T-helper 2 cell treated with Interferon-gamma antibody and Interleukin-4, amounts not matched to agents 100 ng/mL and 5 ng/mL, for 36 hours (primary cell): ENCODE results near the gene SH3BGR. TPM values are rescaled to one million over a fixed set of nuclear protein-coding genes. Genes with fewer than 3 reads are reported as not detected.
"Not testable (repeated sequence)": the region's sequence is repeated elsewhere in the genome, so short reads cannot be mapped to it uniquely, and the experiment has no call there.

ENCODE experiments used
- intact Hi-C: fragments of 100-400 bp; cut with micrococcal nuclease; formaldehyde crosslinking; loops from one replicate; pipeline ENCODE4 v1.15.1; 2023
- total RNA-seq: library from RNA; stranded (reverse); gene quantifications from 2 replicates; pipeline ENCODE4 v1.2.3, GENCODE V29; 2022

The SH3BGR gene
- 0.75 and 1.0 TPM in 2 replicates for total RNA-seq

DNA sequence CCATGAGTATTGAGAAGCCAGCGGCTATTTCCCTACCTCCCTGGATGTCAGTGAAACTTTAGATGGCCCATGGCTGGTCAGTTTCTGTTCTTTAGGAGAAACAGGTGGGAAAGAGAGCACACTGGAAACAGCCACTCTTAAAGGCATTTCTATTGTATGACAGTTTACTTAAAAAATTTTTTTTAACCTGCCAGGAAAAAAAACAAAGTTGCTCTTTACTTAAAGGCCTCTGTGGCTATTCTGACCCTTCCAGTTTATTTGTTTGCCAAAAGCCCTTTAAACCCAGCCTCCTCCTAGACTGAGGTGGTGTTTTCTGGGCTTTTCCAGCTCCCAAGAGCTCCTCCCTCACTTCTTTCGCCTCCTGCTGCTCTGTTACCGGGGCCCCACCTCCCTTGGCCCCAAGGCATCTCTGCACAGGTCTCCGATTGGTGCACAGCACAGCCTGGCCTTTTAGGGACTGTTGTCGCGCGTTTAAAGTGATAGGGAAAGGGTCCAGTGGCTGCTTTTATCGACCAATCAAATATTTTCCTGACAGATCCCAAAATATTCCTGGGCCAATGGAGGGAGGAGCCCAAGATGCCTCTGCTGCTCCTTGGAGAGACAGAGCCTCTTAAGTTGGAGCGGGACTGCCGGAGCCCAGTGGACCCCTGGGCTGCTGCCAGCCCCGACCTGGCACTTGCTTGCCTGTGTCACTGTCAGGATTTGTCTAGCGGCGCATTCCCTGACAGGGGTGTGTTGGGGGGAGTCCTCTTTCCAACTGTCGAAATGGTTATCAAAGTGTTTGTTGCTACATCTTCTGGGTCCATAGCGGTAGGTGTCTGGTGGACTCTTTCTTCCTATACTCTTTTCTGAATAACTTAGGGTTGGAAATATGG, at the start of gene SH3BGR:
Gene SH3BGR (plus strand): TSS at position 639 of the 875 bp plus-strand sequence. CDS start 127 bp downstream, at position 766.
- intact Hi-C loops: no loop called here

DNA sequence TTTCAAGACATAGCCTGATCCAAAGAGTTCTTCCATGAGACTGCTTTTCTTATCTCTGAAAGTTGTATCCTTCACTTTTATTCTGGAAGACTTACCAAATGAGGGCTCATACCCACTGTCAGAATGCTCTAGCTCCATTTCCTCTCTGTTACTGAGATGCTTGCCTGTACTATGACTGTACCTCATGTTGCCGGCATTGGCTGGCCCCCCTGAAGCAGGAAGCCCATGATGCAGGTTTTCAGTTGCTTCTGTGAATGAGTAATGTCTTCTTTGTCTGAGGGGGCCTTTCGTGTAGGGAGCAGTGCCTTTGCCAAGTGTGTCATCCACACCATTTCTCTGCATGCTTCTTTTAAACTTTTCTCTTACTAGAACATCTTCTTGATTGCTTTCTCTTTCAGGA, 45.7 kb upstream of the SH3BGR start:
- intact Hi-C loops: no loop called here

DNA sequence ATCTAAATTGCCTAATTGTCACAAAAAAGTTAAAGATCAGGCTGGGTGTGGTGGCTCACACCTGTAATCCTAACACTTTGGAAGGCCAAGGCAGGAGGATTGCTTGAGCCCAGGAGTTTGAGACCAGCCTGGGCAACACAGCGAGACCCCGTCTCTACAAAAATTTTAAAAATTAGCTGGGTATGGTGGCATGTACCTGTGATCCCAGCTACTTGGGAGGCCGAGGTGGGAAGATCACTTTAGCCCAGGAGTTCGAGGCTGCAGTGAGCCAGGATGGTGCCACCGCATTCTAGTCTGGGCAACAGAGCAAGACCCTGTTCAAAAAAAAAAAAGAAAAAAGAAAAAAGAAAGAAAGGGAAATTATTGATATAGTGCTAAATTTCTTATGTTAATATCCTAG, 32.6 kb upstream of the SH3BGR start:
- intact Hi-C loops: not testable (repeated sequence)

DNA sequence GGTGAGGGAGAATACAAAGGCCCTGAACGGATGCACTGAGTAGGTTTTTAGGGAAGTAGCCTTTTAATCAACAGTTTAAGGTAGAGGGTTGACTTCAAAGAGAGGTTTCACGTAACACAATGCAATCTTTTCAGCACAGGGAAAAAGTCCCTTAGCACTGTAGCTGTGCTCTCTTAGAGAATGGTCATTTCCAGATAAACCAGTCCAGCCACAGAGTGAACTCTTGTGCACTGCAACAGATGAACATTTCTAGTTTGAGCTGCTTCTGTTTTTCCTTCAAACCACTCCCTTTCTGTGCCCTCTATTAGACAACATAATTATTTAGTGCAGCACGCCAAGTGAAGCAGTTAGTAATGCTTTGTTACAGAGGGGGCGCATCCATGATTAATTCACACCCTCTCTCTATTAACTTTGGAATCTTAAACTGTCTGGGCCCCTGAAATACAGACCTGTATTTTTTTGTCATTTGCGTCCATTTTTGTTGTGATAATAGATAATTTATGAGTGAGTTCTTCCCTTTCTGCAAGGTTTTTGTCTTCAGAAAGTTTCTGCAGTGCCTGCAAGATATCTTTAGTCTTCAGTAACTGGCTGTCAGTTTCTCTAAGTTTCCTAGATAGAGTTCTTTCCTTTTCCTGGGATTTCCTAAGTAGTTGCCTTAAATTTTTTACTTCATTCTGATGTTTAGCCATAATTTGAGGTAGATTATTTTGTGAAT, 29.1 kb upstream of the SH3BGR start:
- intact Hi-C loops: no loop called here

DNA sequence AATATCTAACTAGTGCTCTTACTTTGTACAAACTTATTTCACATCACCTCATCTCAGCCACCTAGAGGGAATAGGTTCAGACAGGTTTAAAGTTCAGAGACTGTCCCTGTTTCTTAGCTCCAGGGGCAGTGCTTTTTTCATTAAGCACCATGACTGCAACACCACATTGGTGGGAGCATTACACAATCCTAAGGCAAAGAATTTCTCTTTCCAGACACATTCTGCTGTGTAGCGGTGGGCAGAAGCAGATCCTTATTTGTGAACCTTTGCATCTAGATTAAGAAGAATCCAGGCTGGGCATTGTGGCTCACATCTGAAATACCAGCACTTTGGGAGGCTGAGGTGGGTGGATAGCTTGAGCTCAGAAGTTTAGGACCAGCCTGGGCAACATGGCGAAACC, 22.3 kb upstream of the SH3BGR start:
- intact Hi-C loops: no loop called here

DNA sequence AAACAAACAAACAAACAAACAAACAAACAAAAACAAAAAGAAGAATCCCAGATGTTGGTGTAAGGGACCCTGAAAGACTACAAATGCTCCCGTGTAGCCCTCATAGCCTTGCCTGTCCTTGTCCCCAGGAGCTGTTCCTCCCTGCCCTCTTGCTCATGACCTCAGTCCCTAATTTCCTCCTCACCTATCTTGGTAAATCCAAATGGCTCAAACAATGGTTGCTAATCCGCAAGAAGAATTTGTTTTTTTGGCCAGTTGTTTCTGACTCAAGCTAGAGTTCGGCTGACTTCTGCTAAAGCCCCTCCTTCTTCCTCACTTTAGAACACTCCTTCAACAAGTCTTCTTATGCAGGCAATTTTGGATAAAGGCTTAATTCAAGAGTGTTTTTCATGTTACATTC, 21.8 kb upstream of the SH3BGR start:
- intact Hi-C loops: no loop called here

DNA sequence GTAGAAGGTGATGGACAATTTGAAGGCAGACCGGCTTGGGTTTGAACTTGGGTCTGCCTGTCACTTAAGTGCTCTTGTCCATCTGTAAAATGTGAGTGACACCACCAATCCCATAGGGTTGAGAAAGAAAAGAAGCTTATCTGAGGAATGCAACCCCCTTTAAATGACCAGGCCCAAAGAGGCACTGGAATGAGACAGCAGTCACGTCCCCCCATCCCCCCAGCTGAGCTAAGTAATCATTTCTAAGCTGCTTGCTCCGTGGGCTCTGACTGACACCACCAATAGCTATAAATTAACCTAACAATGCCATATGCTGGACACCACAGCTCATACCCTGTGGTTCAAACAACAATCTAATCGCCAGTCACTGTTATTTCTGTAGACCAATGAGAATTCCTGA, 21.3 kb upstream of the SH3BGR start:
- intact Hi-C loops: no loop called here

DNA sequence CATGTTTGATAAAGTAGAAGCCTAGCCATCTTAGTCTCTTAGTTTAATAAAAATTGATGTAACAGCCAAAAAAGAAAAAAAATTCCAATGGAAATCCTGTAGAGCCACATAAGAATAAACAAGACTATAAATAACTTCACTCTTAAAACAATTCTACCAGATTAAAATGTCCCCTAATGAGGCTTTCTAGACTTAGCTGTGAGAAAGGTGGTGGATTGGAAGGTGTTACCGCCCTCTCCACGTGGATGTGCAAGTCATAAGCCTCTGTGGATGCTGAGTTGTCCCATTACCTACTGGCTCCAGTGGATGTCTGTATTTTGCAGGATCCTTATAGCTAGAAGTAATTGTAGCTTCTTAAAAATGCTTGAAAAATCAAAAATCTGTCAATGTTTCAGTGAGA, 20.8 kb upstream of the SH3BGR start:
- intact Hi-C loops: no loop called here

DNA sequence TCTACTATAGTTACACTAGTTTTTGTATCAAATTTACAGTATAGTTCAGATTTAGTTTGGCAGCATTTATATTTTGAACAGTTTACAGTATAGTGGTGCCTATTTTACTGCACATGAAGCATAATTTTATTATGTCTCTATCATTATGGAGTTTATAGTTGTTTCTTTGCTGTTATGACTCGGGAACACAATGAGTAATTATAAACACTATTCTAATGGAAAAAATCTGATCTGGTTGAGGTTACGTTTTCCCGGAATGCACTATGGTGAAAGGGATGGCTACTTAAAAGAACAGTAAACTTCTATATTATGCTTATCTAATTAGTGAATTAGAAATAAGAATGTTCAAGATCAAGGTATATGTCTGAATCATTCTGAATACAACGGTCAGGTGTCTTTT, 16.8 kb upstream of the SH3BGR start:
- intact Hi-C loops: no loop called here

DNA sequence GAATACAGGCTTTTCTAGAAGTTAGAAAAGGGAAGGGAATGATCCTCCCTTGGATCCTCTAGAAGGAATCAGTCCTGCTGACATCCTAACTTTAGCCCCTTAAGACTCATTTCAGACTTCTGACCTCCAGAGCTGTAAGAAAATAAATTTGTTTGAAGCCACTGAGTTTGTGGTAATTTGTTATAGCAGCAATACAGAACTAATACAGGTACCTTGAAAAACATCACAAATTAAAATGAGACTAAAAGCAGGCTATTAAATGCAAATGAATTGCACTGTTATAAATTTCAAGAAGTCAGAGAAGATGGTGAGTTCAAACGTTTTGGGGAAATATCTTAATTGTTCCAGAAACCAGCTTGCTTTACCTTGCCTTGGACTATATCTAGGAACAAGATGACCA, 12.5 kb upstream of the SH3BGR start:
- intact Hi-C loops: no loop called here

DNA sequence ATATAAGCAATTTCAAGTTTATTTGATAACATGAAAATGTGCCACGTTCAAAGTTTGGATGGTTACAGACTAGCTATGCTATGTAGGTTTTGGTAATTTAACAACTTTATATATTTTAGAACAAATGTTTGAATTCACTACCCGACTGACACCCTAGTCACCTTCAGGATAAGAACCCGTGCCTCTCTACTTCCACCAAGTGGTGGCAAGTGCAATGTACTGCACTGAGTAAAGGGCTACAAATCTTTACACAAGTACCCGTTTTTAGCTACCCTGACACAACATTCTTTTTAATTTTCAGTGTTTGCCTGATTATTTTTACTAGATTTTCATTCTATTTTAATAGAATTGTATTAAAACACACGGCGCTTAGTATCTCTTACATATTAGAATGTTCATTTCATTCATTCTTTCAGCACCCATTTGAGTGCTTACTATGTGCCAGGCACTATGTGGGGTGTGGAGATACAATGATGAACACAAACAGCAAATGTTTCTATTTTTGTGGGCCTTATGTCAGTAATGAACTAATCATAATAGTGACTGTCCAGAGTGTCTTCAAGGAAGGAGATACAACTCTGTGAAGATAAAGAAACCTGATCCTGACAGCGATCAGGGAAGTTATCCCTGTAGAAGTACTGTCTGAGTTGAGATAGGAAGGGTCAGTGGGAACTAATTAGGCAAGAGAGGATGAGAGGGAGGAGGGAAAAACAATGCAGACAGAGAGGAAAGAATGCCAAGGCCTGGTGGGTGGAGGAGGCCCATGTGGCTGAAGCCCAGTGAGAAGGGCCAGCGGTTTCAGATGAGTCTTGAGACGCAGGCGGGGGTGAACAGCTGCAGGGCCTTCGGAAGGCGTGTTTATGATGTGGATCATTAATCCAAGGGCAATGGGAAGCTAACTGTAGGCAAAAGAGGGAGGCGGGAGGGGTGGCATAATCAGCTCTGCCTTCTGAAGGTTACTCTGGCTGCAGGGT, 10.0 kb upstream of the SH3BGR start:
- intact Hi-C loops: no loop called here

DNA sequence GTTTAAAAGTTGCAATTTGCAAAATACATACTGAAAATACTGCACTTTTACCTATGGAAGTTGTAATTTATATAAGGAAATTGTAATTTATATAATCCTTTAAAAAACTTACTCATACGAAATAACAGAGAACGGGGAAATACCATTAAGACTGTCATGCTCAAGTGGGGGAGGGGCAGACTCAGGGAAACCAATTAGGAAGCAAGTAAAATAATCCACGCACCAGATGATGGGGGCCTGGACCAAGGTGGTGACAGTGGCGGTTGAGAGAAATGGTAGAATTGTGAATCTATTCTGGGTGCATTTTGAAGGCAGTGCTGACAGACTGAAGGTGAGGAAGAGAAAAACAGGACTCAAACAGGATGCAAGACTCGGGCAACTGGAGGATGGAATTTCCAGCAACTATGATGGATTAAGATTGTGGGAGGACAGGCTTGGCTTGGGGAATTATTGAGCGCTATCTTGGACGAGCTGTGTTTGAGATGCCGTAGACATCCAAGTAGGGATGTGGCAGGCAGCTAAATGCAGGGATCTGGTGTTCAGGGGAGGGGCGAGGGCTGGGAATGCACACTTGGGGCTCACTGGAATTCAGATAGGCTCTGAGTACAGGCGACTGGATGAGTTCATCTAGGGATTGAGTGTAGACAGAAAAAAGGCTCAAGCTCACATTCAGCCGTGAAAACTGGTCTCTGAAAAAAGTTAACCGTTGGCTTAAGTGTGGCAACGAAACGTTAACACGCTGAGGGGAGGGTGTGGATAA, 7.2 kb upstream of the SH3BGR start:
- intact Hi-C loops: loop anchor here (1.0 to 2.0 kb wide), 4 partner anchors 56 to 261 kb away; partner anchors contain the start of genes HMGN1 and PSMG1

DNA sequence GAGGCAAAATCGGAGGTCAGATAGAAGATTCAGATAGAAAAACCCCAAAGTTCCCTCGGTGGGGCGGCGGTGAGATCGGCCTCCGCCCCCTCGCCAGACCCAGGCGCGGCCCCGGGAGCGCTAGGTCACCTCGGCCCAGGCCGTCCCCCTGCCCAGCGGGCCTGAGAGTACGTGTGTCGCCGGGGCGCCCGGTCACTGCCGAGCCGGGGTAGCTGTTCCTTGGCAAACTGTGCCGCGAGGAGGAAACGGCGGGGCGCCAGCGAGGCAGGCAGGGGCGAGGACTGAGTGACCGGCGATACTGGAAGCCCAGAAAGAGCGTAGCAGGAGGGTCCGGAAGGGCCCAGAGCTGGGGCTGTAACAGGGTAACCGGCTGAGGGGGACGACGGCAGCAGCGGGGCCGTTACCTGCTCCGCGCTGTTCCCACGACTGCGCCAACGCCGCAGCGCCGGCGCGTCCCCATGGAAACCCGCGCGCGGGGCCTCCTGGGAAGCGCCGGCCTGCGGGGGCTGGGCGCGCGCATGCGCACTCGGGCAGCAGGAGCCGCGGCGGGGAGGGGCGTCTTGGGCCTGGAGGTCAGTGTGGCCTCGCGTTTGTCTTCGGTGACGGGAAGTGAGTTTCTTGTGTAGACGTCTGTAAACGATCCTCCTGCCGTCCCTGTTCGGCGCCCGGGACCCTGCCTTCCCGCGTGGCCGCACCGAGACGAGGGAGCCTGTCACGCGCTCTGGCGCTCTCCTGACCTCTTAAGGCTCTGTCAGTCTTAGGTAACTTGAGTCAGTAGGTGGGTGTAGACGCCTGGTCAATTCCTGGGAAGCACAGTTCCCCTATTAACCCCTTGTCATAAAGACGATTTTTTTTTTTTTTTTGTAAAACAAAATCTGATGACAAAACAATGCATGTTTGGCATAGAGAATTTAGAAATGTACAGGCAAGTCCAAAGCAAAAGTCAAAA, 6.2 kb upstream of the SH3BGR start, which contains the start of gene LCA5L:
Gene LCA5L (minus strand): TSS at position 458 of the 949 bp plus-strand sequence. CDS start 17,285 bp downstream, outside the sequence.
- intact Hi-C loops: loop anchor here (1.0 to 2.0 kb wide), 5 partner anchors 57 to 262 kb away; partner anchors contain the start of genes HMGN1 and PSMG1

DNA sequence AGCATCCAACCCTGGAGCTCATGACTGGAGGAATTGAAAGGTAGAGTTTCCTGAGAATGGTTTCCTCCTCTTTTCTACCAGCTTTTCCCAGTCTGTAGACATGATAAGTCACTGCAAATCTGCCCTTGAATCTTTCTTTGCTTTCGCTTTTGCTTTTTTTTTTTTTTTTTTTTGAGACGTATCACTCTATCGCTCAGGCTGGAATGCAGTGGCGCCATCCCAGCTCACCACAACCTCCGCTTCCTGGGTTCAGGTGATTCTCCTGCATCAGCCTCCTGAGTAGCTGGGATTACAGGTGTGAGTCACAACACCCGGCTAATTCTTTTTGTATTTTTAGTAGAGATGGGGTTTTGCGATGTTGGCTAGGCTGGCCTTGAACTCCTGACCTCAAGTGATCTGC, 4.5 kb upstream of the SH3BGR start:
- intact Hi-C loops: no loop called here

DNA sequence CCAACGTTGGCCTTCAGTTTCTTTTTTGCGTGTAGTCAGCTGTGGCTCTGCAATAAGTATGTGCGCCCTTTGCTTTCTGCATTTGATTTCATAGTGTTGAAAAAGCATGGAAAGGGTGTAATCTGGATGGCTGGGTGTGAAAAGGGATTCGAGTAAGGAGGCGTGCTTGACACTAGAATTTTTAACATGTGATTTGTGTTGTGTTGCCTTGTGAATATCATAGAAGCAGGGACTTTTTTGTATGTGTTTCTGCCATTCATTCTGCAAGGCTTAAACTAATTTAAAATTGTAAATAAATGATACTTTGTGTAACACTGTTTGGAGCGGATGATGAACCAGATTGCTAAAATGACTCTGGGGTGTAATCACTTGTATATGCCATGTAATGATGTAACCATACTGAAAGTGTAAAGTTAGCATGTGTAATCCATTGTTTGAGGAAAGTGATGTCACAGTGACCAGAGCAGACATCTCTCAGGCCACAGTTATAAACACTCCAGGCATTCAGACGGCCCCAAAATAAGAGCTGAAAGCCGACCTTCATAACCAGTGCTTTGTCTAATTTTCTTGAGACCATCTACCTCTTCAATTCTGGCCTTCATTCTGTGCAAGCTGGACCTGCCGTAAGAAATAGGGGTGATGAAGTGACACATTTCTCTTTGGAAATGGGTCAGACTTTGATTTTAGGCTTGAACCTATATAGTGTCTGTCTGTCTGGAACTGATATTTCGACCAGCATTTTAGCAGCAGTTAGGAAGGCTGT, 618 bp downstream of the SH3BGR start:
- intact Hi-C loops: no loop called here

DNA sequence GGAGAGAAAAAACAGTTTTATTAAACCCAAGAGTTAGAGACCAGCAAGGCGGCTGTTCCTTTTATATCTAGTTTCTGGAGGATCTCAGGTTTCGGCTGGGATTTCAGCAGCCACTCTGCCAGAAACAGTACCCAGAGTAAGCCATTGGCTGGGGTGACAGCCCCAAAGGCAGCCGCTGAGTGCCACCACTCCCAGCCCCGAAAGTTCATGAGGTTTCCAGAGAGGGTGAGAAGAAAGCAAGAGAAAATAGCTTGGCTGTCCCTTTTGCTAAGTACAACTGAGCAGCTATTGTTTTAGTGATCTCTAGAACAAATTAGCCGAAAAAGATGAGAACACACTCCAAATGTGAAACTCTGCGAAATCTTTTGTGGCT, 1.2 kb downstream of the SH3BGR start:
- intact Hi-C loops: no loop called here

DNA sequence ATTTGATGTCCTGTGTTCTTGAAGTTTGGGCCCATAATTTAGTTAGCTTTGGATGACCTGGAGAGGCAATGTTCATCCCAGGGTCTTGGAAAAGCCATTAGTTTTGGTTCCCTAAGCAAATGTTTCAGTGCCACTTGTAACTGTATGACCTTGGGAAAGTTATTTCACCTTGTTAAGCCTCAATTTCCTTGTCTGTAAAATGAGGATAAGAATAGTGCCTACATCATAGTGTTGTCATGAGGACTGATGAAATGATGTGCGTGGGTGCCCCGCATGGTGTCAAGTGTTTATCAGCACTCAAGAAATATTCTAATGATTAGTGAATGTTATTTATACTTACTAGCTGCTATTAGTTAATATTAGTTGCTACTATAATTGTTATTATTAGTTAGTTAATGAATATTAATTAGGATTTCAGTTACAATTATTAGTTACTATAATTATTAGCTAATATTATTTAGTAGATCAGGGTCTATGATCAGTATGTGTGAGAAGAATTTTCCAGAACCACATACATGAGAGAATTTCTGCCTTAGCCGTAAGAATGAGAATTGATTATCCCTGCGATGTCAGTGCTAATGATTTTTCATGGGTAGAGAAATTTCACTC, 1.9 kb downstream of the SH3BGR start:
- intact Hi-C loops: no loop called here
